WERI-Rb-1 (cell line): Measurements from ENCODE around the gene EHBP1.

Experiments used
- DNase-seq: peaks from one replicate; pipeline ENCODE4 v3.0.0-alpha.2; 2020
- H3K27ac ChIP-seq: fragments of 250-450 bp; sonication (Bioruptor Pico); 2 replicates; pipeline ENCODE4 v1.5.1; 2020; ENCODE audit warnings: mild to moderate bottlenecking, moderate library complexity
- H3K27me3 ChIP-seq: fragments of 250-450 bp; sonication (Bioruptor Pico); 2 replicates; pipeline ENCODE4 v1.5.1; 2021; ENCODE audit warnings: mild to moderate bottlenecking, low read depth, moderate library complexity; ENCODE audit not compliant: insufficient read depth, severe bottlenecking
- H3K36me3 ChIP-seq: fragments of 250-450 bp; sonication (Bioruptor Pico); 2 replicates; pipeline ENCODE4 v1.5.1; 2020; ENCODE audit warnings: mild to moderate bottlenecking, moderate library complexity
- H3K4me3 ChIP-seq: 2 replicates; pipeline ENCODE4 v1.5.1; 2011; ENCODE audit warnings: low read depth, mild to moderate bottlenecking, control low read depth, low read length
- H3K9me3 ChIP-seq: fragments of 250-450 bp; sonication (Bioruptor Pico); 2 replicates; pipeline ENCODE4 v1.5.1; 2021; ENCODE audit warnings: mild to moderate bottlenecking, moderate library complexity; ENCODE audit not compliant: severe bottlenecking
- TF ChIP-seq, protein P1 (sequence below): IDR thresholded peaks from 2 replicates; pipeline ENCODE4 v1.5.1; 2011; ENCODE audit warnings: low read depth, mild to moderate bottlenecking, control low read depth, inconsistent platforms, low read length

Gene EHBP1

DNA sequence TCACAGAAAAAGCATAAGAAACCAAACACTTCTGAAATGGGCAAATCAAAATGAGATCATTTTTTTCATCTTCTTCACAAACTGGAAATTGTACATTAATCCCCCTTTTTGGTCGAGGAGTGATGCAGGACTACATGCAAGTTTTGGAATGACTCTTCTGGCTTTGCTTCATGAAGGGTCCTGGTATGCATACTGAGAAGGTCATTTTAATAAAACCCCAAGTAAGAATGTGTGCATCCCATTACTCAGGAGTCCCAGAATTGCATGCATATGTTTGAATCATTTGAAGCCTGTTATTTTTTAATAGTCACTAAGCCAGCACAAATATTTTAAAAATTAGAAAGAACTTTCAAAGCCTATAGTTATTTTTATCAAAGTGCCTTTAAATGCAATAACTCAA lies 16.7 kb upstream of the EHBP1 start:
- Histone ChIP-seq H3K27ac (no peak overlapping the region), H3K36me3 (no peaks in the 10 kb centered on the region), H3K27me3 (no peaks in the 10 kb centered on the region), H3K9me3 (no peaks in the 10 kb centered on the region), H3K4me3 (no peak overlapping the region)
- no peak for DNase-seq
- TF ChIP-seq, protein P1, sequence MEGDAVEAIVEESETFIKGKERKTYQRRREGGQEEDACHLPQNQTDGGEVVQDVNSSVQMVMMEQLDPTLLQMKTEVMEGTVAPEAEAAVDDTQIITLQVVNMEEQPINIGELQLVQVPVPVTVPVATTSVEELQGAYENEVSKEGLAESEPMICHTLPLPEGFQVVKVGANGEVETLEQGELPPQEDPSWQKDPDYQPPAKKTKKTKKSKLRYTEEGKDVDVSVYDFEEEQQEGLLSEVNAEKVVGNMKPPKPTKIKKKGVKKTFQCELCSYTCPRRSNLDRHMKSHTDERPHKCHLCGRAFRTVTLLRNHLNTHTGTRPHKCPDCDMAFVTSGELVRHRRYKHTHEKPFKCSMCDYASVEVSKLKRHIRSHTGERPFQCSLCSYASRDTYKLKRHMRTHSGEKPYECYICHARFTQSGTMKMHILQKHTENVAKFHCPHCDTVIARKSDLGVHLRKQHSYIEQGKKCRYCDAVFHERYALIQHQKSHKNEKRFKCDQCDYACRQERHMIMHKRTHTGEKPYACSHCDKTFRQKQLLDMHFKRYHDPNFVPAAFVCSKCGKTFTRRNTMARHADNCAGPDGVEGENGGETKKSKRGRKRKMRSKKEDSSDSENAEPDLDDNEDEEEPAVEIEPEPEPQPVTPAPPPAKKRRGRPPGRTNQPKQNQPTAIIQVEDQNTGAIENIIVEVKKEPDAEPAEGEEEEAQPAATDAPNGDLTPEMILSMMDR: no peak

- Histone ChIP-seq H3K27me3 (no peaks in the 10 kb centered on the region), H3K36me3 (no peaks in the 10 kb centered on the region), H3K4me3 (no peak overlapping the region), H3K9me3 (no peaks in the 10 kb centered on the region), H3K27ac (no peak overlapping the region)
- TF ChIP-seq, protein P1: no peak
- no peak for DNase-seq
These were observed 14.3 kb upstream of the EHBP1 start for GRCh38 chr2:62691186-62691585.

DNA sequence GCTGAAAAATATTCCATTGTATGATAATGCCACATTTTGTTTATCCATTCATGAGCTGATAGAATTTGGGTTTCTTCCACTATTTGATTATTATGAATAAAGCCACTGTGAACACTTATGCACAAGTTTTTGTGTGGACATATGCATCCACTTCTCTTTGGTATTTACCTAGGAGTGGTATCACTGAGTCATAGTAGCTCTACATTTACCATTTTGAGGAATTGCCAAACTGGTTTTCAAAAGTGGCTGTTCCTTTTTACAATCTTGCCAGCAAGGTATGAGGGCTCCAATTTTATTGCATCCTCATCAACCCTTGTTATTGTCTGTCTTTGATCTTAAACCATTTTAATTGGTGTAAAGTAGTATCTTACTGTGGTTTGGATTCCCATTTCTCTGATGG lies 13.3 kb upstream of the EHBP1 start:
- Histone ChIP-seq H3K27ac (no peak overlapping the region), H3K27me3 (no peaks in the 10 kb centered on the region), H3K9me3 (no peaks in the 10 kb centered on the region), H3K4me3 (no peak overlapping the region), H3K36me3 (no peaks in the 10 kb centered on the region)
- TF ChIP-seq, protein P1: no peak
- DNase-seq: no peak

- no peak overlapping the region for H3K27ac ChIP-seq
- H3K36me3 ChIP-seq: no peaks in the 10 kb centered on the region
- H3K4me3 ChIP-seq: no peak overlapping the region
- TF ChIP-seq, protein P1: no peak
- no peak for DNase-seq
- H3K27me3 ChIP-seq: no peaks in the 10 kb centered on the region
- H3K9me3 ChIP-seq: no peaks in the 10 kb centered on the region
These were observed 6.9 kb upstream of the EHBP1 start for GRCh38 chr2:62698653-62699052.

GRCh38 chr2:62704654-62705006 lies 883 bp upstream of the EHBP1 start:
- H3K27ac ChIP-seq: peak overlapping the region; percentile 76
- TF ChIP-seq, protein P1: no peak
- no peak for DNase-seq
- H3K27me3 ChIP-seq: no peaks in the 10 kb centered on the region
- H3K36me3 ChIP-seq: peaks cover 21% of the 10 kb centered on the region
- peak overlapping the region; percentile 89 for H3K4me3 ChIP-seq
- no peaks in the 10 kb centered on the region for H3K9me3 ChIP-seq
